ENCODE data around the gene CEPT1.
"Not testable (repeated sequence)": the region's sequence is repeated elsewhere in the genome, so short reads cannot be mapped to it uniquely, and the experiment has no call there.

CEPT1 gene

DNA sequence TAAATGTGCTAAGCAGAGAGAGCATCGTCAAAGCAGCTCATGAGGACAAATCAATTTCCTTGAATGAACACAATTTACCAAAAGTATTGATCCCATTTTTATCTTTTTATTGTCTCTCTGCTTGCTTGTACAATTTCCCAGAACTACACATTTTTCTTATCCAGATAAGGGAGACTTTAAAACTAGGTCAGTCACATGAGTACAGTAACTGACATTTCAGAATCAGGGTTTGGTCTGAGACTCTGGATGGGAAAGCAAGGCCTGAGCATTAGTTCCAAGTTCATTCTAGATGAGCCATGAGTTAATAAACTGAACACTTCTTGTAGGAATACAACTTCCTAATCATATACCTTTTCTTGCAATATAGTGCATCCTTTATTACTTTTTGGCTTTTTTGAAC lies 71.9 kb downstream of the CEPT1 start:
- Histone ChIP-seq H3K27ac (no peak overlapping the region), H3K27me3 (replicated peaks) (peaks cover 2% of the 10 kb centered on the region), H3K4me3 (ENCODE audit: low read depth, low read length) (no peak overlapping the region), H3K36me3 (replicated peaks) (no peaks in the 10 kb centered on the region)
- TF ChIP-seq, protein P1, sequence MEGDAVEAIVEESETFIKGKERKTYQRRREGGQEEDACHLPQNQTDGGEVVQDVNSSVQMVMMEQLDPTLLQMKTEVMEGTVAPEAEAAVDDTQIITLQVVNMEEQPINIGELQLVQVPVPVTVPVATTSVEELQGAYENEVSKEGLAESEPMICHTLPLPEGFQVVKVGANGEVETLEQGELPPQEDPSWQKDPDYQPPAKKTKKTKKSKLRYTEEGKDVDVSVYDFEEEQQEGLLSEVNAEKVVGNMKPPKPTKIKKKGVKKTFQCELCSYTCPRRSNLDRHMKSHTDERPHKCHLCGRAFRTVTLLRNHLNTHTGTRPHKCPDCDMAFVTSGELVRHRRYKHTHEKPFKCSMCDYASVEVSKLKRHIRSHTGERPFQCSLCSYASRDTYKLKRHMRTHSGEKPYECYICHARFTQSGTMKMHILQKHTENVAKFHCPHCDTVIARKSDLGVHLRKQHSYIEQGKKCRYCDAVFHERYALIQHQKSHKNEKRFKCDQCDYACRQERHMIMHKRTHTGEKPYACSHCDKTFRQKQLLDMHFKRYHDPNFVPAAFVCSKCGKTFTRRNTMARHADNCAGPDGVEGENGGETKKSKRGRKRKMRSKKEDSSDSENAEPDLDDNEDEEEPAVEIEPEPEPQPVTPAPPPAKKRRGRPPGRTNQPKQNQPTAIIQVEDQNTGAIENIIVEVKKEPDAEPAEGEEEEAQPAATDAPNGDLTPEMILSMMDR (IDR thresholded peaks at IDR 0.05; ENCODE audit: low read depth, low read length, missing control alignments), result no peak
- in situ Hi-C loops (cut with HindIII; ENCODE audit: low pct_ligation_motif_present, low sequenced_read_pairs), result loop anchor here (25.0 kb wide), 1 partner anchor 200 kb away; no protein-coding TSS in a partner anchor
- DNase-seq, result no peak

DNA sequence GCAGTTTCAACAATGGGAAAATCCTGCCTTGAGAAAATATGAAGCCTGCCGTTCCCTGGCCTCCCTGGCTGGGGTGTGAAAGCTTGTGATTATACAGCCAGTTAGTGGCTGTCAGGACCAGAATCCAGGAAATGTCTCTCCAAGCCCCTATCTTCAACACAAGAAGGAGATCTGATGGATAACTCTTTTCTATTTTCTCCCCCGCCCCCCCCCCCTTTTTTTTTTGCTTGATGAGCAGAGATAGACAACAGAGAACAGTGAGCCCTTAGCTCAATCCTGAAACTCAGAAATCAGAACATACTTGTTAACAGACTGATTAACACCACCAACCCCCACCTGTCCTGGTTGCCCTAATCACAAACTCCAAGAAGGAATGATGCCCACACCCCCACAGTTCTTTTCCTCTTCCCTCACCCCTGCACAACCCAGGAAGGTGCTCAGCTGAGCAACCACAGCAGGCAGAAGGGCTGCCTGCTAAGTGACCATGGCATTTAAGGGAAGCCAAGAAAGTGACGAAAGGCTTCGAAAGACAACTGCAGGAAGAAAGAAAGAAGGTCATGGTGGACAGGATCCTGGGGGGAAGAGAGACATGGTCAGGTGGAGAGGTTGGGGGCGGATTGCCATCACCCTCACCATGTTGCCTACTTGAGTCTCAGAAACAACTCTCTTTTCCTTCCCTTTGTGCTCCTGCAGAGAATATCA lies 72.8 kb downstream of the CEPT1 start:
- peaks cover 2% of the 10 kb centered on the region for H3K27me3 ChIP-seq (replicated peaks)
- no peak for DNase-seq
- no peaks in the 10 kb centered on the region for H3K36me3 ChIP-seq (replicated peaks)
- in situ Hi-C loops (cut with HindIII; ENCODE audit: low pct_ligation_motif_present, low sequenced_read_pairs), result loop anchor here (25.0 kb wide), 1 partner anchor 200 kb away; no protein-coding TSS in a partner anchor
- H3K27ac ChIP-seq, result no peak overlapping the region
- H3K4me3 ChIP-seq (ENCODE audit: low read depth, low read length), result no peak overlapping the region
- TF ChIP-seq, protein P1 (IDR thresholded peaks at IDR 0.05; ENCODE audit: low read depth, low read length, missing control alignments), result no peak

DNA sequence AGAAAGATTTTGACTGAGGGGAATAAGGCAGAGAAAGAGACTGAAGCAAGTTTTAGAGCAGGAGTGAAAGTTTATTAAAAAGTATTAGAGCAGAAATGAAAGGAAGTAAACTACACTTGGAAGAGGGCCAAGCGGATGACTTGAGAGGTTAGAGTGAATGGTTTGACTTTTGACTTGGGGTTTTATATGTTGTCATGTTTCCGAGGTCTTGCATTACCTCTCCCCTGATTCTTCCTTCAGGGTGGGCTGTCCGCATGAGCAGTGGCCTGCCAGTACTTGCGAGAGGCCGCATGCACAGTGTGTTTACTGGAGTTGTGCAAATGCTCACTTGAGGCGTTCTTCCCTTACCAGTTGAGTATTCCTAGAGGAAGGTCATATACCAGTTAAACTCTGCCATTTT lies 73.4 kb downstream of the CEPT1 start:
- H3K27ac ChIP-seq, result no peak overlapping the region
- peaks cover 2% of the 10 kb centered on the region for H3K27me3 ChIP-seq (replicated peaks)
- no peak overlapping the region for H3K4me3 ChIP-seq (ENCODE audit: low read depth, low read length)
- DNase-seq, result no peak
- no peaks in the 10 kb centered on the region for H3K36me3 ChIP-seq (replicated peaks)
- TF ChIP-seq, protein P1 (IDR thresholded peaks at IDR 0.05; ENCODE audit: low read depth, low read length, missing control alignments), result no peak
- in situ Hi-C loops (cut with HindIII; ENCODE audit: low pct_ligation_motif_present, low sequenced_read_pairs), result loop anchor here (25.0 kb wide), 1 partner anchor 199 kb away; no protein-coding TSS in a partner anchor

DNA sequence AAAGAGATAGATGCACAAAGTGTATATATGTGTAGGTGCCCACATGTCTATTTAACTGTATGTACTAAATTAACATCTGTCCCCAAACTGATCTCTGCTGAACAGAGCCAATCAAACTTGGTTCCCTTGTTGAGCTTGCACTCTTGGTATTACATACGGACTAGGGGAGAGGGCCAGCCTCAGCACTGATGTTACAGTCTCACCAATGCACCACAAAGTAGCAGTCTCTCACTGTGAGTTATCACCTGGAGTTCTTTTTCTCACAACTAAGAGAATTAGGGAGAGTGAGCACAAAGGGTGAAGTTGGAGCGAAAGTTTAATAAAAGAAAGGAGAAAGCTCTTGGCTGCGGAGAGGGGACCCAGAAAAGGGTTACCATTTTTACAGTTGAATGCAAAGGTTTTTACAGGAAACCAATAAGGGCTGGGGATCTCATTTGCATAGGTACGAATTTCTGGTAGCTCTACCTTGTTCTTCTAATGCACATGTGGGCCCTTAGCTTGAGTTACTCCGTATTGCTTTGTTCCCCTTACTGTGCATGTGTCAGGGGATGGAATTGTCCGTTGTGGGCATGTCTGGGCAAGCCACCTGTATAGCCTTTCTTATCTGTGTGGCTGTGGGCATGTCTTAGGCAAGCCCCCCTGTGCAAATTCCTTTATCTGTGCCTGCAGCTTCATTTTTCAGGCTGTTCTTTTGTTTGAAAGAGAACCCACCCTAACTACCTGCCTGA lies 74.2 kb downstream of the CEPT1 start:
- Histone ChIP-seq H3K36me3 (replicated peaks) (no peaks in the 10 kb centered on the region), H3K27ac (no peak overlapping the region), H3K4me3 (ENCODE audit: low read depth, low read length) (no peak overlapping the region), H3K27me3 (replicated peaks) (peaks cover 2% of the 10 kb centered on the region)
- TF ChIP-seq, protein P1 (IDR thresholded peaks at IDR 0.05; ENCODE audit: low read depth, low read length, missing control alignments), result no peak
- no peak for DNase-seq
- in situ Hi-C loops (cut with HindIII; ENCODE audit: low pct_ligation_motif_present, low sequenced_read_pairs), result loop anchor here (25.0 kb wide), 1 partner anchor 198 kb away; no protein-coding TSS in a partner anchor

DNA sequence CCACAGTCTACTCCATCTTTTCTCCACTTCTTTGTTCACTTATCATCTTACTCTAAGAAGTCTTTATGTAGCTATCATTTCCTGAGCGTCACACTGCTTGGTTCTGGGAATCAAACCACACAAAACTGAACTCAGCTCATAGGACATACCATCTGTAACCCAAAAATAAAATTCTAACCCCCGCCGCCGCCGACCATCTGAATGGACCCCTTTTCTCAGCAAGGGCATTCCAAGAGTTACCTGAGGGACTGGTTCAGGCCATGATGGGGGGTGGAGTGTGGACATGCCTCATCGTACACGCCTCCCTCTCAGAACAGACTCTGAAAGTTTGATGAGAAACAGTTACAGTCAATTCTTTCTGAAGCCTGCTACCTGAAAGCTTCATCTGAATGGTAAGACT lies 74.9 kb downstream of the CEPT1 start:
- Histone ChIP-seq H3K27ac (no peak overlapping the region), H3K4me3 (ENCODE audit: low read depth, low read length) (no peak overlapping the region), H3K27me3 (replicated peaks) (peaks cover 2% of the 10 kb centered on the region), H3K36me3 (replicated peaks) (no peaks in the 10 kb centered on the region)
- no peak for DNase-seq
- TF ChIP-seq, protein P1 (IDR thresholded peaks at IDR 0.05; ENCODE audit: low read depth, low read length, missing control alignments), result no peak
- in situ Hi-C loops (cut with HindIII; ENCODE audit: low pct_ligation_motif_present, low sequenced_read_pairs), result loop anchor here (25.0 kb wide), 1 partner anchor 197 kb away; no protein-coding TSS in a partner anchor

DNA sequence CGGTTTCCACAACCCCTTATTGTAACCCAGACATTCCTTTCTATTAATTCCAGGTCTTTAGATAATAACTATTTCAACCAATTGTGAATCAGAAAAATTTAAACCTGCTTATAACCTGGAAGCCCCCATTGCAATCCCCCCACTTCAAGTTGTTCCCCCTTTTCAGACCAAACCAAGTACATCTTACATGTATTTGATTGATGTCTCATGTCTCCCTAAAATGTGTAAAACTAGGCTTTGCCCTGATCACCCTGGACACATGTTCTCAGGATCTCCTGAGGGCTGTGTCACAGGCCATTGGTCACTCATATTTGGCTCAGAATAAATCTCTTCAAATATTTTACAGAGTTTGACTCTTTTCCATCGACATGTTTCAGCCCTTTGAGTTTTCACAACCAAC lies 75.3 kb downstream of the CEPT1 start:
- not testable (repeated sequence) for DNase-seq; H3K27me3 ChIP-seq (replicated peaks); H3K36me3 ChIP-seq (replicated peaks); H3K4me3 ChIP-seq (ENCODE audit: low read depth, low read length); H3K27ac ChIP-seq
- in situ Hi-C loops (cut with HindIII; ENCODE audit: low pct_ligation_motif_present, low sequenced_read_pairs), result loop anchor here (25.0 kb wide), 1 partner anchor 197 kb away; no protein-coding TSS in a partner anchor

All from brain microvascular endothelial cell (primary cell).